ENCODE data around the gene KIF6. TPM values are rescaled to one million over a fixed set of nuclear protein-coding genes. Genes with fewer than 3 reads are reported as not detected.
"Not testable (repeated sequence)": the region's sequence is repeated elsewhere in the genome, so short reads cannot be mapped to it uniquely, and the experiment has no call there.

KIF6 gene
- polyA plus RNA-seq, 1 donor = 6.6 TPM

DNA sequence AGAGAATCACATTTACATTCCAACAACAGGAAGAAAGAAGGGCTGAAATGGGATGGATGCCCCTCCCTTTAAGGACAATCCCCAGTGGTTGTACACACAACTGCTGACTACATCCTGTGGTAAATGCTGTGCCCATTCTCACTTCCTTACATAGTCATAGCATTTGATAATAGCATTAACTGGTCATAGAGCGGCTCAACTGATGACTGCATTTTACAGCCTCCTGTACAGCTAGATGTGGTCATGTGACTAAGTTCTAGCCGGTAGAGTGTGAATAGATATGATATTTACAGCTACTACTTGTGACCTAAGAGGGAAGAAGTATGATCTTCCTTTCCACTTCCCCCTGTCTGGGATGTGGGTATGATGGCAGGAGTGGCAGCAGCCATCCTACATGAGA is 435.7 kb downstream of the KIF6 start:
- no peak for DNase-seq

DNA sequence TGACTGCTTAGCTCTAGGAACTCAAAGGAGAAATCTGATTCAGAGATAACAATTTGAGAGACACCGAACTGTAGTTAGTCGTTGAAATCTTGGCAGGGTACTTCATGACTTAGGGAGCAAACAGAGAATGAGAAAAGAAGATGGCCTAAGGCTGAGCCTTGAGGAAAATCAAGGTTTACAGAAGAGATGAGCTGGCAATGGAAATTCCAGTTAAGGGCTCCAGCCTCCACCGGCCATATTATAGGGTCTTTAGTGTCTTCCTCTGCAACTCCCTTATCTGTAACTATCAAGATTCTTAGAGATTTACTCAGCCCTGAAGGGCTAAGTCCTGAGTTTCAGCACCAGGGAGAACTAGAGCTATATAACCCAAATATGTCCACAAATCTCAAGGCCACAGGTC is 437.6 kb downstream of the KIF6 start:
- DNase-seq = no peak

DNA sequence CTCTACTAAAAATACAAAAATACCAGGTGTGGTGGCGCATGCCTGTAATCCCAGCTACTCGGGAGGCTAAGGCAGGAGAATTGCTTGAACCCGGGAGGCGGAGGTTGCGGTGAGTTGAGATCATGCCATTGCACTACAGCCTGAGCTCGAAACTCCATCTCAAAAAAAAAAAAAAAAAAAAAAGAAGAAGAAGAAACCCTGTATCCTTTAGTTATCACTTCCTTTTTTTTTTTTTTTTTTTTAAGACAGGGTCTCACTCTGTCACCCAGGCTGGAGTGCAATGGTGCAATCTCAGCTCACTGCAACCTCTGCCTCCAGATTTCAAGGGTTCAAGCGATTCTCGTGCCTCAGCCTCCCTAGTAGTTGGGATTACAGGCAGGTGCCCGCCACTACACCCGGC is 438.6 kb downstream of the KIF6 start:
- not testable (repeated sequence) for DNase-seq

DNA sequence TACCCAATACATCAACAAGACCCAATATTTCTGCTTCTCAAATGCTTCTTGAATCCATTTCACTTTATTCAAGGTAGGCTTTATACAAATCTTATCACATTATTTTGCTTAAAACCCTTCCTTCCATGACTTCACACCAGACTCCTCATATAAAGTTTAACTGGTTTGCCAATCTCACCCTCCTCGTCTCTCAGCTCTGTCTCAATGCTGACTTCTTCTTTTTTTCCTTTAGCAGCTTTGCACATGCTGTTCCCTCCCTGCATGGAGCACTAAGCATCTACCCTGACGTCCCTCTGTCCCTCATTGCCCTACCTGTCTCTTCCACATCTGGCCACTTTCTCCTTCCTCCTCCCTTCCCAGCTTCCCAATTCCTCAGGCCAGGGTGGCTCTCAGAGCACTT is 442.4 kb downstream of the KIF6 start:
- DNase-seq = no peak

DNA sequence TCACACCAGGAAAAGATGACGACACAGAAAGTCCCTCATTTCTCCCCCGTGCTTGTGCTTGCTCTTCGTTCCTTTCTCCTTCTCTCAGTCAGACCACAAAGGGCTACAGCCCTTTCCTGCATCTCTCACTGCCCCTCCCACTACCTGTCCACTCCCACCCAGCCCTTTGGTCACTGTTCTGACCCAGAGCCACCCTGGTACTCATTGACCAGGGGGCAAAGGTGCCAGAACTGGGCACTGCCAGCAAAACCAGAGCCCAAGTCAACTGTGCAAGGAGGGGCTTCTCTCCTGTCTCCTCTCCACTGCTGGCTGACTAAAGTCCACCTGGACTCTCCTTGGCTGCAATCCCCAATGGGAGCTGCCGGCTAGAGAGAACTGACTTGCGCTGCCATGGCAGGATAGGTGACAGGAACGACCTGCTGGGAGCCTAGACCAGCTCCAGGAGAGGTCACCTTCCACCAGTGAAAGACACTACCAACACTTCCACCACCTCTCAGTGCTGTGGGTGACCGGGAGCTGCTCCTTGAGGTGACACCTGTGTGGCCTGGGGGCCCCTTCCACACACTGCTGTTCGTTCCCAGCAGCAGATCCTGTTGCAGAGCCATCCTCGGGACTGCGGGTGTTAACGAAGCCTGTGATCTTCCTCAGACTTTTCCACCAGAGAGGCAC is 443.8 kb downstream of the KIF6 start:
- no peak for DNase-seq

DNA sequence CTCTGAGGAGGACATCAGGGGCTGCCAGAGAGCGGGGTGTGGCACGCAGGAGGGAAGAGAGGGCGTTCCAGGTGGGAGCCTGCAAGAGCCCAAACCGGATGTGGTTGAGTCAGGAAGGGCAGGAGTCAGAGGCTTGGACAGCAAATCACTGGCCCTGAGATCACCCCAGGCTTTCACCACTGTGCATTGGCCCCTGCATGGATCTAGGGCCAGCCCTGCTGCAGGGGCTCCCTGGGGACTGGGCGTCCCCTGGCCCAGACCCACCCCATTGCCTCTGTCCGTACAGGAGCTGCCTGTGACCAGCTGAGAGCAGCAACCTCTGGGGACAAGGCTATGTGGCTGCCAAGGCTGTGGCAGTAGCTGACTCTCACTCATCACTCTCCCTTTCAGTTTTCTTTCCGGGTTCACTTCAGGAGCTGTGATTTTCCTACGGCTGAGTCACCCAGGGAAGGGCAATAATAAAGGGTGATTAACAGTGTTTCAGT is 444.9 kb downstream of the KIF6 start:
- DNase-seq = no peak

Other genes with a start within 250 kb of the KIF6 start
- 26.2 TPM for gene DAAM2, start 67.0 kb upstream of the KIF6 start, polyA plus RNA-seq (ENCODE audit: insufficient read length)
- 11.0 TPM for gene MOCS1, start 209.1 kb upstream of the KIF6 start, polyA plus RNA-seq (ENCODE audit: insufficient read length)

Data from left kidney (tissue), 2 donors.